Measurements from ENCODE around the gene TTLL9.

The TTLL9 gene

DNA sequence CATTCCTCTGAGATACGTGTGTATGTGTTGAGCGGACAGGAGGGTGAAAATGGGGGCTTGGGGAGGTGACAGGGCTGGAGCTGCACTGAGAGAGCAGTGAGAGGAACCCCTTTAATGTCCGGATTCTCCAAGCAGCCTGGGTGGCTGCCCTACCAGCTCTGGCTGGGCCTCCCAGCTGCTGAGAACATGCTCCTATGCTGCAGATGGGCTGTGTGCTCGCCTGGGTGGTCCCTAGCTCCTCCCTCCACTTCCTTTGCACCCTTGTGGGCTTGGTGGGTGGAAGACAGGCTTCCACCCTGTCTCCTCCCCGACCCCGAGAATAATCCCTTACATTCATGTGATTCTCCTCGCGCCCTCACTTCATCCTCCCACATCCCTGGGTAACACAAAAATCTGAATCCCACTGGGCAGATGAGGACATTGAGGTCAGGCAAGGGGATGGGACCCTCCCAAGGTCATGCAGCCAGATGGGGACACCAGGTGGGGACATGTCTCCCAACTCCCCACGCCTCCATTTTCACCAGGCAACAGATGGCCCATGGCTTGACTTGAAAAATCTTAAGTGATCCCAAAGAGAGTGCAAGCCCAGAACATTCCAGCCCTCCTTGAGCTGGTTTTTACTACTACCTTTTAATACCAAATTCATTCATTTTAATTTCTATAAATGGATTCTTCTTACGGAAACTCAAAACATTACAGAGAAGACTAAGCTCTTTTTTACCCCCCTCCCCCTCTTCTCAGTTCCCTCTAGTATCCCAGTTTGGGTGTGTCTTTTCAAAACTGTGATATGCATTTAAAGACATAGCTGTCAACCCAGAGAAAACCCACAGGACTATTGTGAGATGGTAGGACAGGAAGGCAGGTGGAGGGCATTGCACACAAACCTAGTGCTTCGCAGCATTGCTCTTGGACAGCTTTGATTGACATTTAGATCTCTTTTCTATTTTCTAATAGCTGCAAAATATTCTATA, 86.4 kb downstream of the TTLL9 start:
- Histone ChIP-seq H3K4me1 (no peaks in the 10 kb centered on the region), H3K36me3 (ENCODE audit: control insufficient read depth, insufficient read depth, low read length) (no peaks in the 10 kb centered on the region), H2AFZ (no peak overlapping the region), H3K9me3 (ENCODE audit: control insufficient read depth, low read length) (no peaks in the 10 kb centered on the region), H3K4me2 (ENCODE audit: low read length) (no peak overlapping the region), H3K79me2 (no peaks in the 10 kb centered on the region), H3K4me3 (ENCODE audit: low read depth, low read length) (no peak overlapping the region), H3K27ac (no peak overlapping the region), H3K27me3 (ENCODE audit: control insufficient read depth, insufficient read depth, low read length) (no peaks in the 10 kb centered on the region), H3K9ac (no peak overlapping the region)
- TF ChIP-seq CTCF (IDR thresholded peaks at IDR 0.05): no peak

- no peak overlapping the region for H3K4me2 ChIP-seq (ENCODE audit: low read length)
- peaks cover 4% of the 10 kb centered on the region for H3K27me3 ChIP-seq (ENCODE audit: control insufficient read depth, insufficient read depth, low read length)
- no peak for TF ChIP-seq CTCF (IDR thresholded peaks at IDR 0.05)
- H3K9me3 ChIP-seq (ENCODE audit: control insufficient read depth, low read length): no peaks in the 10 kb centered on the region
- H3K27ac ChIP-seq: no peak overlapping the region
- no peak overlapping the region for H3K9ac ChIP-seq
- H3K4me1 ChIP-seq: peaks cover 4% of the 10 kb centered on the region
- H3K36me3 ChIP-seq (ENCODE audit: control insufficient read depth, insufficient read depth, low read length): no peaks in the 10 kb centered on the region
- H3K79me2 ChIP-seq: no peaks in the 10 kb centered on the region
- H2AFZ ChIP-seq: no peak overlapping the region
- H3K4me3 ChIP-seq (ENCODE audit: low read depth, low read length): no peak overlapping the region
Measured at GRCh38 chr20:31962761-31963160, 92.3 kb downstream of the TTLL9 start.

- Histone ChIP-seq H3K27me3 (ENCODE audit: control insufficient read depth, insufficient read depth, low read length) (peaks cover 4% of the 10 kb centered on the region), H2AFZ (no peak overlapping the region), H3K9ac (no peak overlapping the region), H3K4me1 (peaks cover 4% of the 10 kb centered on the region), H3K9me3 (ENCODE audit: control insufficient read depth, low read length) (no peaks in the 10 kb centered on the region), H3K36me3 (ENCODE audit: control insufficient read depth, insufficient read depth, low read length) (no peaks in the 10 kb centered on the region), H3K4me3 (ENCODE audit: low read depth, low read length) (no peak overlapping the region), H3K27ac (no peak overlapping the region), H3K79me2 (no peaks in the 10 kb centered on the region), H3K4me2 (ENCODE audit: low read length) (no peak overlapping the region)
- no peak for TF ChIP-seq CTCF (IDR thresholded peaks at IDR 0.05)
Measured at GRCh38 chr20:31963889-31964288, 93.5 kb downstream of the TTLL9 start.

- H3K4me2 ChIP-seq (ENCODE audit: low read length): no peak overlapping the region
- no peaks in the 10 kb centered on the region for H3K36me3 ChIP-seq (ENCODE audit: control insufficient read depth, insufficient read depth, low read length)
- no peaks in the 10 kb centered on the region for H3K9me3 ChIP-seq (ENCODE audit: control insufficient read depth, low read length)
- H3K9ac ChIP-seq: no peak overlapping the region
- H3K4me1 ChIP-seq: peaks cover 16% of the 10 kb centered on the region
- TF ChIP-seq CTCF (IDR thresholded peaks at IDR 0.05): no peak
- H3K27ac ChIP-seq: peak overlapping the region; percentile 64
- peaks cover 3% of the 10 kb centered on the region for H3K79me2 ChIP-seq
- peak overlapping the region; percentile 72 for H2AFZ ChIP-seq
- peaks cover 4% of the 10 kb centered on the region for H3K27me3 ChIP-seq (ENCODE audit: control insufficient read depth, insufficient read depth, low read length)
- no peak overlapping the region for H3K4me3 ChIP-seq (ENCODE audit: low read depth, low read length)
Measured at GRCh38 chr20:31966991-31967655, 96.7 kb downstream of the TTLL9 start.
